Panc1 (cell line): ENCODE measurements around the gene S1PR3. TPM values are rescaled to one million over a fixed set of nuclear protein-coding genes. Genes with fewer than 3 reads are reported as not detected.

ENCODE experiments used
- ATAC-seq: fragments of 200-7000 bp; cut with Tn5 transposase; 2 replicates; pipeline ENCODE4 v1.9.1; 2020; ENCODE audit warnings: mild to moderate bottlenecking, moderate library complexity
- BruUV-seq: library from RNA; stranded (reverse); fragments of 400-500 nt; replicated peaks from 2 replicates; lab custom pipeline; 2021; lab: Mats Ljungman, UMichigan
- CTCF ChIA-PET: fragments of 300-600 bp; sonication (Branson Sonifier 250); formaldehyde crosslinking; loops from one replicate; lab custom pipeline; 2022; ENCODE audit warnings: antibody characterized with exemption; lab: Charles Lee
- POLR2A ChIA-PET: fragments of 300-600 bp; sonication (Branson Sonifier 250); formaldehyde crosslinking; loops from one replicate; lab custom pipeline; 2022; ENCODE audit warnings: antibody characterized with exemption; lab: Charles Lee
- DNase-seq: peaks from one replicate; pipeline ENCODE4 v3.0.0-alpha.2; 2010; ENCODE audit warnings: low read depth, low spot score
- H3K27ac ChIP-seq: 2 replicates; pipeline ENCODE4 v1.5.1; 2011; ENCODE audit warnings: mild to moderate bottlenecking, low read length, inconsistent platforms
- H3K27me3 ChIP-seq: fragments of 200-500 bp; sonication (Bioruptor generic); 2 replicates; pipeline ENCODE4 v1.6.0; 2014; ENCODE audit warnings: low read length, inconsistent platforms; ENCODE audit not compliant: control insufficient read depth, insufficient read depth
- H3K36me3 ChIP-seq: fragments of 200-500 bp; sonication (Bioruptor generic); 2 replicates; pipeline ENCODE4 v1.5.1; 2014; ENCODE audit warnings: inconsistent platforms, mild to moderate bottlenecking, low read length, moderate library complexity; ENCODE audit not compliant: control insufficient read depth, insufficient read depth
- H3K4me1 ChIP-seq: 2 replicates; pipeline ENCODE4 v1.5.1; 2011; ENCODE audit warnings: inconsistent platforms, mild to moderate bottlenecking, low read length, moderate library complexity; ENCODE audit not compliant: control insufficient read depth, insufficient read depth
- H3K4me3 ChIP-seq, 2 experiments: 2 replicates each; pipeline ENCODE4 v1.5.1; 2011 to 2012; ENCODE audit warnings: low read depth in 2 of 2, low read length in 2 of 2, mild to moderate bottlenecking in 2 of 2, inconsistent platforms in 1 of 2, moderate library complexity in 1 of 2
- H3K9me3 ChIP-seq: fragments of 200-500 bp; sonication (Bioruptor generic); 2 replicates; pipeline ENCODE4 v1.5.1; 2014; ENCODE audit warnings: low read depth, mild to moderate bottlenecking, inconsistent platforms, low read length, moderate library complexity; ENCODE audit not compliant: control insufficient read depth, insufficient read depth
- POLR2AphosphoS5 ChIP-seq: IDR thresholded peaks from 2 replicates; pipeline ENCODE4 v1.6.1; 2012; ENCODE audit warnings: mild to moderate bottlenecking, low read depth, low read length, moderate library complexity
- SIN3A ChIP-seq: IDR thresholded peaks from 2 replicates; pipeline ENCODE4 v1.6.1; 2012; ENCODE audit warnings: low read depth, mild to moderate bottlenecking, low read length, moderate library complexity, borderline replicate concordance; ENCODE audit not compliant: insufficient read depth
- TCF7L2 ChIP-seq: IDR thresholded peaks from 2 replicates; pipeline ENCODE4 v1.6.1; 2011; ENCODE audit warnings: mild to moderate bottlenecking, low read depth, low read length, inconsistent platforms
- in situ Hi-C: cut with HindIII; loops from 2 replicates; pipeline ENCODE4 v1.10.0; 2016; ENCODE audit warnings: low sequenced_read_pairs, low pct_unique_long_range_greater_than_20kb
- intact Hi-C: fragments of 100-400 bp; cut with micrococcal nuclease; formaldehyde crosslinking; loops from one replicate; pipeline ENCODE4 v1.10.0; 2022; ENCODE audit not compliant: unreplicated experiment
- total RNA-seq: library from RNA; stranded (reverse); gene quantifications from one replicate; pipeline ENCODE4 v1.2.1, GENCODE V29; 2021; ENCODE audit not compliant: unreplicated experiment
- TF ChIP-seq, protein P1 (sequence below), 2 experiments: IDR thresholded peaks; 2 replicates each; pipeline ENCODE4 v1.6.1; 2011 to 2012; ENCODE audit warnings: low read depth in 2 of 2, control low read depth in 1 of 2, low read length in 1 of 2, mild to moderate bottlenecking in 1 of 2, moderate library complexity in 1 of 2; ENCODE audit not compliant: insufficient read depth in 1 of 2
- TF ChIP-seq, protein P2 (sequence below): fragments of 450-650 bp; IDR thresholded peaks from 2 replicates; pipeline ENCODE4 v1.5.1; 2017; ENCODE audit warnings: mild to moderate bottlenecking

Gene S1PR3
- total RNA-seq, 1 experiment from 2014 or later, result 8.1 TPM

DNA sequence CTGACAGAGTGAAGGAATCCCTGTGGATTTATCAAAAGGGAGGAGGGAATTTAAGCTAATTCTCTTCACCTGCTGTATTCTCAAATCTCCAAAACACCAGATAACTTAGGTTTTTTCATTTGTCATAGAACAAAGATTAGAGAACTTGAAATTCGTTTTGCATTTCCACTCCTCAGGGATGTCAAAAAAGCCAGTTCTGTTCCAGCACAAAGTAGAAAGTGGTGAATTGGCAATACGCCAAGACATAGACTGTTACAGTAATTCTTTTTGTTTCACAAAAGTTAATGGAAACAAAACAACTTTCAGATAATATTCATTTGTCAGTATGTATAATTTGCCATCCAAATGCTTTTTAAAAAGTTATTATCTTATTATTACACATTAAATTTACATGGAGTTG is 15.0 kb downstream of the S1PR3 start:
- in situ Hi-C loops (no loop called here), intact Hi-C loops (no loop called here)
- Histone ChIP-seq H3K27me3 (no peaks in the 10 kb centered on the region), H3K9me3 (no peaks in the 10 kb centered on the region), H3K27ac (no peak overlapping the region), H3K4me1 (no peaks in the 10 kb centered on the region), H3K4me3 (no peak overlapping the region), H3K36me3 (no peaks in the 10 kb centered on the region)
- ATAC-seq (no peak), DNase-seq (no peak)
- no TSS peak for BruUV-seq
- POLR2A ChIA-PET, result no interaction called here
- TF ChIP-seq TCF7L2 (no peak), POLR2AphosphoS5 (no peak), SIN3A (no peak)
- TF ChIP-seq, protein P1, sequence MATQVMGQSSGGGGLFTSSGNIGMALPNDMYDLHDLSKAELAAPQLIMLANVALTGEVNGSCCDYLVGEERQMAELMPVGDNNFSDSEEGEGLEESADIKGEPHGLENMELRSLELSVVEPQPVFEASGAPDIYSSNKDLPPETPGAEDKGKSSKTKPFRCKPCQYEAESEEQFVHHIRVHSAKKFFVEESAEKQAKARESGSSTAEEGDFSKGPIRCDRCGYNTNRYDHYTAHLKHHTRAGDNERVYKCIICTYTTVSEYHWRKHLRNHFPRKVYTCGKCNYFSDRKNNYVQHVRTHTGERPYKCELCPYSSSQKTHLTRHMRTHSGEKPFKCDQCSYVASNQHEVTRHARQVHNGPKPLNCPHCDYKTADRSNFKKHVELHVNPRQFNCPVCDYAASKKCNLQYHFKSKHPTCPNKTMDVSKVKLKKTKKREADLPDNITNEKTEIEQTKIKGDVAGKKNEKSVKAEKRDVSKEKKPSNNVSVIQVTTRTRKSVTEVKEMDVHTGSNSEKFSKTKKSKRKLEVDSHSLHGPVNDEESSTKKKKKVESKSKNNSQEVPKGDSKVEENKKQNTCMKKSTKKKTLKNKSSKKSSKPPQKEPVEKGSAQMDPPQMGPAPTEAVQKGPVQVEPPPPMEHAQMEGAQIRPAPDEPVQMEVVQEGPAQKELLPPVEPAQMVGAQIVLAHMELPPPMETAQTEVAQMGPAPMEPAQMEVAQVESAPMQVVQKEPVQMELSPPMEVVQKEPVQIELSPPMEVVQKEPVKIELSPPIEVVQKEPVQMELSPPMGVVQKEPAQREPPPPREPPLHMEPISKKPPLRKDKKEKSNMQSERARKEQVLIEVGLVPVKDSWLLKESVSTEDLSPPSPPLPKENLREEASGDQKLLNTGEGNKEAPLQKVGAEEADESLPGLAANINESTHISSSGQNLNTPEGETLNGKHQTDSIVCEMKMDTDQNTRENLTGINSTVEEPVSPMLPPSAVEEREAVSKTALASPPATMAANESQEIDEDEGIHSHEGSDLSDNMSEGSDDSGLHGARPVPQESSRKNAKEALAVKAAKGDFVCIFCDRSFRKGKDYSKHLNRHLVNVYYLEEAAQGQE (IDR thresholded peaks at IDR 0.05; ENCODE audit: insufficient read depth in 1 of 2, low read depth in 2 of 2, low read length in 1 of 2), result no peak
- TF ChIP-seq, protein P2, sequence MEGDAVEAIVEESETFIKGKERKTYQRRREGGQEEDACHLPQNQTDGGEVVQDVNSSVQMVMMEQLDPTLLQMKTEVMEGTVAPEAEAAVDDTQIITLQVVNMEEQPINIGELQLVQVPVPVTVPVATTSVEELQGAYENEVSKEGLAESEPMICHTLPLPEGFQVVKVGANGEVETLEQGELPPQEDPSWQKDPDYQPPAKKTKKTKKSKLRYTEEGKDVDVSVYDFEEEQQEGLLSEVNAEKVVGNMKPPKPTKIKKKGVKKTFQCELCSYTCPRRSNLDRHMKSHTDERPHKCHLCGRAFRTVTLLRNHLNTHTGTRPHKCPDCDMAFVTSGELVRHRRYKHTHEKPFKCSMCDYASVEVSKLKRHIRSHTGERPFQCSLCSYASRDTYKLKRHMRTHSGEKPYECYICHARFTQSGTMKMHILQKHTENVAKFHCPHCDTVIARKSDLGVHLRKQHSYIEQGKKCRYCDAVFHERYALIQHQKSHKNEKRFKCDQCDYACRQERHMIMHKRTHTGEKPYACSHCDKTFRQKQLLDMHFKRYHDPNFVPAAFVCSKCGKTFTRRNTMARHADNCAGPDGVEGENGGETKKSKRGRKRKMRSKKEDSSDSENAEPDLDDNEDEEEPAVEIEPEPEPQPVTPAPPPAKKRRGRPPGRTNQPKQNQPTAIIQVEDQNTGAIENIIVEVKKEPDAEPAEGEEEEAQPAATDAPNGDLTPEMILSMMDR, result no peak
- CTCF ChIA-PET, result no interaction called here

DNA sequence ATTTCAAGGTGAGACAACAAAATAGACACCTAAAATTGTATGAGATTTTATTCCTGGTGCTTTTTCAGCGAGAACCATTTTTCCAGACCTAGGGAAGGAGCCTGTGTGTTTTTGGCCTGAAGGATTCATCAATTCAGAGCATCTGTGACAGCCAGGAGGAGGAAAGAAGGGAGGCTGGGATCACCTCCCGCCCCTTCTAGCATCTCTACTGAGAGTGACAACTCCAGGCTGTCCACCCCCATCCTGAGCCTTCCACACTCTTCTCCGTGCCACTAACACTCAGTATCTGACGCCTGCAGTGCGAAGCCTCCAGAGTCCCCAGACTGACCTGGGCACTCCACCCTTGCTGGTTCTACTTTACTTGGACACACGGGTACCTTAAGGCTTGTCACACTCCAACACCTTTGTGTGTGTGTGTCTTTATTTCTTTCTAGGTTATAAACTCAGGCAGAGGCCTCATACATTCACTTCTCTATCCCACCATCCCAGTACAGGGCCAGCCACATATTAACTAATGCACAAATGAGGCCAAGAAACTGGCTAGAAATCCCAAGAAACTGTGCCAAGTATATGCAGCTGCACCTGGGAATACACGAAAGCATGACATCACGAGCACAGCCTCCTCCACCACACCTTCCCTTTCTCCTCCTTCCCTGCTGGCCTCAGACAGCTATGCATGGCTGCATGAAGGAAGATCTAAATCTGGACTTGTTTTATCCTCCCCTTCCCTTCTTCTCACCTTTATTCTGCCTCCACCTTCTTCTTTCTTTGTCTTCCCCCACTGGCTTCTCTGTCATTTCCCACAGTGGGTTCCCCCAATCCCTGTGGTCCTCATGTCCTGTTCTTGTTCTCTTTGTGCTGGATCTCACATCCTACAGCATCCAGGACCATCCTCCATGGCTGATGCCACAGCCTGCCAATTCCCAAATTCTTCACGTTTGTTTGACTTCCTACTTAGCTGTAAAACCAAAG is 16.0 kb downstream of the S1PR3 start:
- no peak for DNase-seq
- Histone ChIP-seq H3K27me3 (no peaks in the 10 kb centered on the region), H3K4me1 (no peaks in the 10 kb centered on the region), H3K36me3 (no peaks in the 10 kb centered on the region), H3K27ac (no peak overlapping the region), H3K9me3 (no peaks in the 10 kb centered on the region), H3K4me3 (no peak overlapping the region)
- no peak for ATAC-seq
- CTCF ChIA-PET, result no interaction called here
- POLR2A ChIA-PET, result no interaction called here
- BruUV-seq, result no TSS peak
- TF ChIP-seq, protein P2, result no peak
- TF ChIP-seq TCF7L2 (no peak), POLR2AphosphoS5 (no peak), SIN3A (no peak)
- TF ChIP-seq, protein P1 (IDR thresholded peaks at IDR 0.05; ENCODE audit: insufficient read depth in 1 of 2, low read depth in 2 of 2, low read length in 1 of 2), result no peak
- intact Hi-C loops (no loop called here), in situ Hi-C loops (no loop called here)
